Suppressor macrophage treated with lipopolysaccharide for 4 hours (primary cell): ENCODE results near the gene ERFL.
"Not testable (repeated sequence)": the region's sequence is repeated elsewhere in the genome, so short reads cannot be mapped to it uniquely, and the experiment has no call there.

Experiments used
- DNase-seq: peaks from one replicate; pipeline ENCODE4 v3.0.0-alpha.2; 2020

Gene ERFL

DNA sequence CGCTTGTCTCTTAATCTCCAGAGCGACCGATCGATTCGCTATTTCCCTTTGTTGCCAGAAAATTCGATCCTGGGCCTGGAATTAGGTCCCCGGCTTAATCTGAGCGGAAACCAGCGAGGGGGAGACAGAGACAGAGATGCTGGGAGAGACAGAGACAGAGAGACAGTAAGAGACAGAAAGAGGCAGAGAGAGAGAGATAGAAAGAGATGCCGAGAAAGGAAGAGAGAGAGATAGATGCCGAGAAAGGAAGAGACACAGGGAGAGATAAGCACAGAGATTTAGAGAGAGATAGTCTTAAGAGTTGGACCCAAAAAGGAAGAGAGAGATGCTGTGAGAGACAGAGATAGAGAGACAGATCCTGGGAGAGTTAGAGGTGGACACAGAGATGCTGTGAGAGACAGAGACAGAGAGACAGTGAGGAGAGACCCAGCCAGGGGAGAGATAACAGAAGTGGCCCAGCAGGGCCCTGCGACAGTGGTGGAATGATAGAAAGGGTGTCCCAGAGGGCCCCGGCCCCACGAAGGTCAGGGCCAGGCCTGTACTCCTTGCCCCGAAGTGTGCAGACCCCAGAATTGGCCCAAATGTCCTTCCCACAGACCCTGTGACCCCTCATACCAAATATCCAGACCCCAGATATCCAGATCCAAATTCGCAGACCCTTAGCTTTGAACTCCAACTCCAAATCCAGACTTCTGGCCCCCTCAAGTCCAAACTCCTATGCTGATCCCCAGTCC, 1.3 kb downstream of the ERFL start:
- no peak for DNase-seq

GRCh38 chr19:41926028-41926762, 2.1 kb downstream of the ERFL start:
- no peak for DNase-seq

GRCh38 chr19:41925208-41926003, 2.8 kb downstream of the ERFL start:
- no peak for DNase-seq

DNA sequence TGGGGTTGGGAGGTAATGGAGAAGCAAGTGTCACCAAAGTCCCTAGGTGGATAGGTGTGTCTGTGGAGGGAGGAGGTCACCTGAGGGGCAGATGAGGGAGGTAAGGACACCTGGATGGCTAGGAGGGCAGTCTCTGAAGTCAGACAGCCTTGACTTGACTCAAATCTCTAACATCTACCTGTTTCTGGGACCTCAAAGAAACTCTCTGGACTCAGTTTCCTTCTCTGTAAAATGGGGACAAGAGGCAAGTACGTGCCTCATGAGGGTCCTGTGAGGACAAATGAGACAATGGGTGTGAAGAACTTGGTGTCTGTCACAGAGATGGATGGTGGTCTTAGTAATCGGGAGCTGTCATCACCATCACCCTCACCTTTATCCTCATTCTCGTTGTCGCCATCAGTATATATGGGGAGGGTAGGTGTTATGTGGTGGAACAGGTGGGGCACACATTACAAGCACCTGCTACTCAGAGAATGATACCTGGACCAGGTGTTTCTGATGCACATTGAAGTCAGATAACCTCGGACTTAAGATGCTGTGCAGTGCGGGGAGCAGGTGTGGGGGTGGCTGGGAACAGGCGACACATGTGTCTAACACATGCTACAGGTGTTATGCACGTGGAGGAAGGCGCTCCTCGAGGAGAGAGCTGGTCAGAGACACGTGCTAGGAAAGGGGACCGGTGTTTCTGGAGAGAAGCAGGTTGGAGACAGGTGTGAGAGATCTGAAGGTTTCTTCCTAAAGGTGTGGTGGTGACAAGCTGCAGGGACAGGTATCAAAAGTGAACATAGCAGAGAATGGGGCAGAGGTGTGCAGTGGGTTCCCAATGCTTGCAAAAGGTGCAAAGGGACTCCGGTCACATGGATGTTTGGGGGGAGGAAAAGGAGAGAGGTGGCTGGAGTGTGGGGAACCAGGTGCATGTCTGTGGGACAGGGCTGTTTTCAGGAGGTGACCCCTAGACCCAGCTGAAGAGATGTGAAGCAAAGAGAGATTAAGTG, 3.8 kb downstream of the ERFL start:
- DNase-seq = no peak

GRCh38 chr19:41923045-41923788, 5.0 kb downstream of the ERFL start:
- no peak for DNase-seq

GRCh38 chr19:41922585-41922984, 5.7 kb downstream of the ERFL start:
- DNase-seq = no peak

GRCh38 chr19:41921577-41922576, 6.4 kb downstream of the ERFL start:
- DNase-seq = no peak

GRCh38 chr19:41920882-41921576, 7.2 kb downstream of the ERFL start:
- DNase-seq = no peak

DNA sequence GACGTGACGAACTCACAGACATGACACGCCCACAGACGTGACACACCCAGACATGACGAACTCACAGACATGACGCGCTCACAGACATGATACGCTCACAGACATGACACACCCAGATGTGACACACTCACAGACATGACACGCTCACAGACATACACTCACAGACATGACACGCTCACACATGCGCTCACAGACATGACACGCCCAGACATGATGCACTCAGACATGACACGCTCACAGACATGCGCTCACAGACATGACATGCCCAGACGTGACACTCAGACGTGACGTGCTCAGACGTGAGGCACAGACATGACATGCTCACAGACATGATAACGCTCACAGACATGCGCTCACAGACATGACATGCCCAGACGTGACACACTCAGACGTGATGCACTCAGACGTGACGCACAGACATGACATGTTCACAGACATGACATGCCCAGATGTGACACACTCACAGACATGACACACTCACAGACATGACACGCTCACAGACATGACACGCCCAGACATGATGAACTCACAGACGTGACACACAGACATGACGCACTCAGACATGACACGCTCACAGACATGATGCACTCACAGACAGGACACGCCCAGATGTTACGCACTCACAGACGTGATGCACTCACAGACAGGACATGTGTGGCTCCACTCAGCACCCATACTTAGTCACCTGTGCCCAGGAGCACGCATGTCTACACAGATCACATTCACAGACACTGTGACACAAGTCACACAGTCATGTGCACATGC, 8.1 kb downstream of the ERFL start:
- no peak for DNase-seq

GRCh38 chr19:41918653-41919244, 9.5 kb downstream of the ERFL start:
- no peak for DNase-seq

- DNase-seq = no peak
These were observed 10.2 kb downstream of the ERFL start for GRCh38 chr19:41918095-41918494.

- DNase-seq = no peak
These were observed 10.6 kb downstream of the ERFL start for GRCh38 chr19:41917676-41918075.

- no peak for DNase-seq
These were observed 12.4 kb downstream of the ERFL start for GRCh38 chr19:41915776-41916414.

DNA sequence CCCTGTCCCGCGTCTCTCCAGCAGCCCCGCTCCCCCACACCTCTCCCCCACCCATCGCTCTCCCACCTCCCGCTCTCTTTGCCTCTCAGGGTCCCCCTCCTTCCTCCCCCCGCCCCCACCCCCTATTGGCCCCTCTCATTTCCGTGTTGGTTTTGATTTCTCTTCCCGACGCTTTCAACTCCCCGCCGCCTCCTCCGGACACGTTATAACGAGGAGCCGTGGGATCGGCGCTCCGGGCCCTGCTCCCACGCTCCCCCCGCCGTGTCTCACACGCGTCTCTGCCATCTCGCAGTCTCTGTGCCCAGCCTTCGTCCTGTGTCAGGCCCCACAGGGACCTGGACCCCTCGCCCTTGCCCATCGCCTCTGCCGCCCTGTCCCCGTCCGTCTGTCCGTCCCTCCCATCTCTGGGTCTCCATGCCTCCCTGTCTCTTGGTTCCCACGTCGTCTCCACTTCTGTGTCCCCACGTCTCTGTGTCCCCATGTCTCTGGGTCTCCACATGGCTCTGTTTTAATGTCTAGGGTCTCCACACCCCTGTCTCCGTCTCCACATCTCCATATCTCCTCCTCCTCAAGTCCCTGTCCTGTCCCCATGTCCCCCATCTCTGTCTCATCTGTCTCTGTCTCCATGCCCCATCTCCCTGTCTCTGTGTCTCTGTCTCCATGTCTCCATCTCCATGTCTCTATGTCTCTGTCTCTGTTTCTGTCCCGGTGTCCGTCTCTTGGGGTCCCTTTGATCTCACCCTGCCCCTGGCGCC, 13.1 kb downstream of the ERFL start:
- no peak for DNase-seq

DNA sequence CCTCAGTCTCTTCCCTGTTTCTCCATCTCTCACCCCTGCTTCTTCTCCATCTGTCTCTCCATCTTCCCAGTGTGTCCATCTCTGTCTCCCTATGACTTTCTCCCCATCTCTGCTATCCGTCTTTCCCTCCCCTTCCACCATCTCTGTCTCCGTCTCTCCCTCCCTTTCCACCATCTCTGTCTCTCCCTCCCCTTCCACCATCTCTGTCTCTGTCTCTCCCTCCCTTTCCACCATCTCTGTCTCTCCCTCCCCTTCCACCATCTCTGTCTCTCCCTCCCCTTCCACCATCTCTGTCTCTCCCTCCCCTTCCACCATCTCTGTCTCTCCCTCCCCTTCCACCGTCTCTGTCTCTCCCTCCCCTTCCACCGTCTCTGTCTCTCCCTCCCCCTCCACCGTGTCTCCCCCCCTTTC, 13.8 kb downstream of the ERFL start:
- not testable (repeated sequence) for DNase-seq

- no peak for DNase-seq
These were observed 14.5 kb downstream of the ERFL start for GRCh38 chr19:41913538-41914423.
